ENCODE data around the gene VARS1. TPM values are rescaled to one million over a fixed set of nuclear protein-coding genes. Genes with fewer than 3 reads are reported as not detected.
A peak's percentile ranks its signal among the peaks of the same experiment; 100 is the strongest.

The VARS1 gene
- total and polyA plus RNA-seq, 2 experiments from 2014 or later = 49.7 to 51.5 TPM

DNA sequence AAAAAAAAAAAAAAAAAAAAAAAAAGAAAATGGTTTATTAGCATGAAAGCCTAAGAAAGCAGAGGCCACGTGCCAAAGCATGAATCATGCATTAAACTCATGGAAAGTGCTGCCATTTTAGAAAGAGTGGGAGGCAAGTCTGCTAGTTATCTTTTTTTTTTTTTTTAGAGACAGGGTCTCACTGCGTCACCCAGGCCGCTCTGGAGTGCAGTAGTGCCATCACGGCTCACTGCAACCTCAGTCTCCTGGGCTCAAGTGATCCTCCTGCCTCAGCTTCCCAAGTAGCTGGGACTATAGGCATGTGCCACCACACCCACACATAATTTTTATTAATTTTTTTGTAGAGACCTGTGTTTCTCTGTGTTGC is 23.6 kb downstream of the VARS1 start:
- Histone ChIP-seq H3K4me1 (ENCODE audit: low read depth) (peaks cover 11% of the 10 kb centered on the region), H3K4me3 (no peak overlapping the region), H3K36me3 (no peaks in the 10 kb centered on the region), H3K27ac (no peak overlapping the region), H3K27me3 (no peaks in the 10 kb centered on the region), H3K9me3 (ENCODE audit: low read depth) (no peaks in the 10 kb centered on the region)
- TF ChIP-seq CTCF (IDR thresholded peaks at IDR 0.05; ENCODE audit: low read depth, low read length) = no peak
- peak in 1 of 2 donors; percentile 65 for DNase-seq (ENCODE audit: low read depth in 1 of 2, low spot score in 1 of 2)

DNA sequence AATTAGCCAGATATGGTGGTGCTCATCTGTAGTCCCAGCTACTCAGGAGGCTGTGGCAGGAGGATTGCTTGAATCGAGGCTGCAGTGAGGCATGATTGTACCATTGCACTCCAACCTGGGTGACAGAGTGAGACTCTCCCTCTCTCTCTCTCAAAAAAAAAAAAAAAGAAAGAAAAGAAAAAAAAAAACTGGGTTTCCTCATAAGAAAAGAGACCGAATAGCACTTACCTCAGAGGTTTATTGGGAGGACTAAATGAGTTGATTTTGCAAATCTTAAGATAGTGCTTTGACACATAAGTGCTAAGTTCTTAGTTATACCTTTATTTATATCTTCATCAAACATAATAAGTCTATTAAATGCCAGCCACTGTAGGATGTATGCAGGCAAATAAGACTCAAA is 24.7 kb downstream of the VARS1 start:
- Histone ChIP-seq H3K4me1 (ENCODE audit: low read depth) (no peaks in the 10 kb centered on the region), H3K27ac (no peak overlapping the region), H3K4me3 (no peak overlapping the region), H3K27me3 (no peaks in the 10 kb centered on the region), H3K36me3 (no peaks in the 10 kb centered on the region), H3K9me3 (ENCODE audit: low read depth) (no peaks in the 10 kb centered on the region)
- TF ChIP-seq CTCF (IDR thresholded peaks at IDR 0.05; ENCODE audit: low read depth, low read length) = no peak
- DNase-seq (ENCODE audit: low read depth in 1 of 2, low spot score in 1 of 2) = no peak

- H3K27me3 ChIP-seq = no peaks in the 10 kb centered on the region
- peak; percentile 45 to 60 for DNase-seq (ENCODE audit: low read depth in 1 of 2, low spot score in 1 of 2)
Observed at GRCh38 chr6:31769684-31770371, 25.7 kb downstream of the VARS1 start.

GRCh38 chr6:31768363-31769257 is 26.9 kb downstream of the VARS1 start:
- Histone ChIP-seq H3K36me3 (no peaks in the 10 kb centered on the region), H3K4me3 (no peak overlapping the region), H3K9me3 (ENCODE audit: low read depth) (no peaks in the 10 kb centered on the region), H3K4me1 (ENCODE audit: low read depth) (peaks cover 1% of the 10 kb centered on the region), H3K27me3 (no peaks in the 10 kb centered on the region), H3K27ac (no peak overlapping the region)
- TF ChIP-seq CTCF (IDR thresholded peaks at IDR 0.05; ENCODE audit: low read depth, low read length) = no peak
- no peak for DNase-seq (ENCODE audit: low read depth in 1 of 2, low spot score in 1 of 2)

More at GRCh38 chr6:31769684-31770371, 25.7 kb downstream of the VARS1 start:
- Histone ChIP-seq H3K36me3 (no peaks in the 10 kb centered on the region), H3K9me3 (ENCODE audit: low read depth) (no peaks in the 10 kb centered on the region), H3K4me1 (ENCODE audit: low read depth) (no peaks in the 10 kb centered on the region), H3K27ac (no peak overlapping the region), H3K4me3 (no peak overlapping the region)
- TF ChIP-seq CTCF (IDR thresholded peaks at IDR 0.05; ENCODE audit: low read depth, low read length) = peak; percentile 77

DNA sequence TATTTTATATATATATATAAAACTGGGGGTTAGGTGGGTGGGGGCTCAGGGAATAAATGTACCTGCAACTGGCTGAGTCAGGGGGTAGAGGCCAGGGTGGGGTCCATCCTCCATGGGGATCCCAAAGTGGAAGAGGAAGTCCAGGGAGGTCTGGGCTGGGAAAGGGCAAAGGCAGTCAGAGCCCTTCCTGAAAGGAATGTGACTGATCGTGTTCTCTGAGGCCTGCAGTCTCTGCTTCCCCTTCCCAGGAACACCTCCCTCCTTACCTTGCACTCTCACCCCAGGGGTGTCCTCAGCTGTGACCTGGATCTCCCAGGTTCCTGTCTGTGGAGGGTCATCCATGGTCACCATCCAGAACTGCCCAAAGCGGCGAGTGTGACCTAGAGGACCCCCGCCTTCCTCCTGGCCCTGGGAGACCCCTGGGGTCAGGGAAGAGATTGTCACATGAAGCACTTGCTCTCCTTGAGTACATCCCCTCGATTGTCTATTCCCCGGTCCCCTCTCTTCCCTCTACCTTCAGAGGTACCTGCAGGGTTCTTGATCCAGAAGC is 28.4 kb downstream of the VARS1 start:
- TF ChIP-seq CTCF (IDR thresholded peaks at IDR 0.05; ENCODE audit: low read depth, low read length) = no peak
- Histone ChIP-seq H3K4me3 (no peak overlapping the region), H3K27ac (no peak overlapping the region), H3K4me1 (ENCODE audit: low read depth) (peaks cover 5% of the 10 kb centered on the region), H3K36me3 (no peaks in the 10 kb centered on the region), H3K27me3 (no peaks in the 10 kb centered on the region), H3K9me3 (ENCODE audit: low read depth) (no peaks in the 10 kb centered on the region)
- no peak for DNase-seq (ENCODE audit: low read depth in 1 of 2, low spot score in 1 of 2)
